ENCODE measurements around the gene SLC9A5. TPM values are rescaled to one million over a fixed set of nuclear protein-coding genes. Genes with fewer than 3 reads are reported as not detected.

The SLC9A5 gene, protein sequence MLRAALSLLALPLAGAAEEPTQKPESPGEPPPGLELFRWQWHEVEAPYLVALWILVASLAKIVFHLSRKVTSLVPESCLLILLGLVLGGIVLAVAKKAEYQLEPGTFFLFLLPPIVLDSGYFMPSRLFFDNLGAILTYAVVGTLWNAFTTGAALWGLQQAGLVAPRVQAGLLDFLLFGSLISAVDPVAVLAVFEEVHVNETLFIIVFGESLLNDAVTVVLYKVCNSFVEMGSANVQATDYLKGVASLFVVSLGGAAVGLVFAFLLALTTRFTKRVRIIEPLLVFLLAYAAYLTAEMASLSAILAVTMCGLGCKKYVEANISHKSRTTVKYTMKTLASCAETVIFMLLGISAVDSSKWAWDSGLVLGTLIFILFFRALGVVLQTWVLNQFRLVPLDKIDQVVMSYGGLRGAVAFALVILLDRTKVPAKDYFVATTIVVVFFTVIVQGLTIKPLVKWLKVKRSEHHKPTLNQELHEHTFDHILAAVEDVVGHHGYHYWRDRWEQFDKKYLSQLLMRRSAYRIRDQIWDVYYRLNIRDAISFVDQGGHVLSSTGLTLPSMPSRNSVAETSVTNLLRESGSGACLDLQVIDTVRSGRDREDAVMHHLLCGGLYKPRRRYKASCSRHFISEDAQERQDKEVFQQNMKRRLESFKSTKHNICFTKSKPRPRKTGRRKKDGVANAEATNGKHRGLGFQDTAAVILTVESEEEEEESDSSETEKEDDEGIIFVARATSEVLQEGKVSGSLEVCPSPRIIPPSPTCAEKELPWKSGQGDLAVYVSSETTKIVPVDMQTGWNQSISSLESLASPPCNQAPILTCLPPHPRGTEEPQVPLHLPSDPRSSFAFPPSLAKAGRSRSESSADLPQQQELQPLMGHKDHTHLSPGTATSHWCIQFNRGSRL
- total RNA-seq = 0.74 and 0.78 TPM in 2 replicates

DNA sequence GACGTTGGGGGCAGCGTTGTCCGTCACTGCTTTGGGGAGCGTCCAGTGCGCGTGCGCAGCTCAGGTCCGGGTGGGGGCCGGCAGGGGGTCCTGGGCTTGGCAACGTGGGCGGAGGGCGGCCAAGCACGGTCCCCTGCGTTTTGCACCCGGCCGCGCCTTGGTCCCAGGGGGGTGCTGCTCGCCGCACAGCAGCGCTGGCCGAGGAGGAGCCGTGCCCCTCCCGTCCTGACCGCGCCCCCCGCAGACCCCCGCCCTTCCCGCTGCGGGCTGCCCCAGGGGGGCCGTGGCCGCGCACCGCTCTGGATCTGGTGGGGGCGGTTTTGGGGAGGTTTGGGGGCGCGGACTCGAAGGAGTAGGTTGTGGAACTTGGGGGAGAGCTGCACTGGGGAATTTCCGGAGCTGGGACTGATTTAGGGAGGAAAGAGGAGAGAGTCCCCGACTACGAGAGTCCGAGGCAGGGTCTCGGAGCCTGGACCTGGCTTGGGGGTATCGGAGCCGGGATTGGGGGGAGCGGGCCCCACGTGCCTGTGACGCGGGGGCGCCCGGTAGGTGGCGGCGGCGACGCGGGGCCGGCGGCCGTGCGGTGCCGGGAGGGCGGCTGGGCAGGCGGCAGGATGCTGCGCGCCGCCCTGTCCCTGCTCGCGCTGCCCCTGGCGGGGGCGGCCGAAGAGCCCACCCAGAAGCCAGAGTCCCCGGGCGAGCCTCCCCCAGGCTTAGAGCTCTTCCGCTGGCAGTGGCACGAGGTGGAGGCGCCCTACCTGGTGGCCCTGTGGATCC lies at the start of gene SLC9A5:
SLC9A5 (plus strand) TSS at position 579 of the 777 bp plus-strand sequence; CDS start at position 615, 36 bp downstream.

DNA sequence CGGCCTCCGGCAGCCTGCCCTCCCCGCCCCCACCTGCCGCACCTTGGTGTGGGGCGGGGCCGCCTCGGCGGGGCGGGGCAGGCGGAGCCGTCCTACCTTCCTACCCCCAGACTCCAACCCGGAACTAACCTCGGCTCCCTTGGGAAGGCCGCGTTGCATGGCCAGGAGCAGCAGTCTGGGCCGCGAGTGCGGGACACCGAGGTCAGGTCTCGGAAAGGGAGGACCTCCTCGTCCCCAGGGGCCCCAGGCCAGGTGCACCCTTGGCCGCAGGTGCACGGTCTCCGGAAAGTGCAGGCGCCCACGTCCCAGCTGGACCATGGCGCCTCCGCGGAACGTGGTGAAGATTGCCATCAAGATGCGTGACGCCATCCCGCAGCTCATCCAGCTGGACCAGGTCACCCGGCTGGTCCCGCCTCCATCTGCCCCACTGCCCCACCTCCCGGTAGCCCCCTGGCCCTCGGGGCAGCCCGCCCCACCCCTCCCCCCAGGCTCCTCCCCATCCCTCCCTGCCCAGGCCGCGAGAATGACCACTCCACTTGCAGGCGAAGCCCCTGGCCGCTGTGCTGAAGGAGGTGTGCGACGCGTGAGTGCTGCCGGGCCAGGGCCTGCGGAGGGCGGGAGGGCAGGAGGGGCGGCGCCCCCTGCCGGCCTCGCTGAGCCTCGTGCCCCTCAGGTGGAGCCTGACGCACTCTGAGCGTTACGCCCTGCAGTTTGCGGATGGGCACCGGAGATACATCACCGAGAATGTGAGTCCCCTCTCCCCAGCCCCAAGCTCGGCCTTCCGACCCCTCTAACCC lies 49.6 kb upstream of the SLC9A5 start, which contains the start of gene ELMO3:
ELMO3 (plus strand) TSS at position 121 of the 797 bp plus-strand sequence; CDS start at position 317, 196 bp downstream.

DNA sequence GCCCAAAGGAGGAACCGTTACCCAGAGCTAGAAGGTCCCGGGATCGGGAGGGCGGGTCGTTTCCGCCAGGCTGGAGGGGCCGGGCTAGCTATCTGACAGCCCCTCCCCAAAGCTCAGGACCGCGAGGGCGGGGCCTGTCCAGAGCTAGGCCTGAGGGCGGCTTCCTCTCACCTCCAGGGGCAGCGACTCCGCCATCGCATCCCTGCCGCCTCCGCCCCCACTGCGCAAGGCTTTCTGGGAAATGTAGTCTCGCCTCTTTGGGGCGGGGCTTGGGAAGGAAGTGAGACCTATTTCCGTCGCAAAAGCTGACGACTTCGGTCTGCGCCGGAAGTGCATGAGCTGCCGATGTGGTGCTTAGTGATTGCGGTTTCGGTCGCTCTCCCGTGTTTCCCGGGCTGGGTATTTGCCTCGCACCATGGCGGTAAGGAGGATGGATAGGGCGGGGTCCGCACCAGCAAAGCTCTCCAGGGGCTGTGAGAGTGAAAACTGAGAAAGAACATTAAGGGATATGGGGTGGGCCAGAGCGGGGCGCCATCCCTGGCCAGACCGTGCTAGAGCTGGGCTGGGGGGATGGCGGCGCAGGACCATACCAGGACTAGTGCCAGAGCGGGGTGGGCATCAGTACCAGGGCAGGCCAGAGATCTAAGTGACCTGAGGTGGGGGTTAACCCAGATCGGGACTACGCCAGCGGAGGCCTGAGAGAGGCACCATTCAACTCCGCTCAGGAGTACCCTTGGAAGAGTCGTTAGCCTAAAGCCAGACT lies 21.8 kb upstream of the SLC9A5 start, which contains the start of gene TMEM208:
TMEM208 (plus strand) TSS at position 327 of the 763 bp plus-strand sequence; CDS start at position 416, 89 bp downstream.

DNA sequence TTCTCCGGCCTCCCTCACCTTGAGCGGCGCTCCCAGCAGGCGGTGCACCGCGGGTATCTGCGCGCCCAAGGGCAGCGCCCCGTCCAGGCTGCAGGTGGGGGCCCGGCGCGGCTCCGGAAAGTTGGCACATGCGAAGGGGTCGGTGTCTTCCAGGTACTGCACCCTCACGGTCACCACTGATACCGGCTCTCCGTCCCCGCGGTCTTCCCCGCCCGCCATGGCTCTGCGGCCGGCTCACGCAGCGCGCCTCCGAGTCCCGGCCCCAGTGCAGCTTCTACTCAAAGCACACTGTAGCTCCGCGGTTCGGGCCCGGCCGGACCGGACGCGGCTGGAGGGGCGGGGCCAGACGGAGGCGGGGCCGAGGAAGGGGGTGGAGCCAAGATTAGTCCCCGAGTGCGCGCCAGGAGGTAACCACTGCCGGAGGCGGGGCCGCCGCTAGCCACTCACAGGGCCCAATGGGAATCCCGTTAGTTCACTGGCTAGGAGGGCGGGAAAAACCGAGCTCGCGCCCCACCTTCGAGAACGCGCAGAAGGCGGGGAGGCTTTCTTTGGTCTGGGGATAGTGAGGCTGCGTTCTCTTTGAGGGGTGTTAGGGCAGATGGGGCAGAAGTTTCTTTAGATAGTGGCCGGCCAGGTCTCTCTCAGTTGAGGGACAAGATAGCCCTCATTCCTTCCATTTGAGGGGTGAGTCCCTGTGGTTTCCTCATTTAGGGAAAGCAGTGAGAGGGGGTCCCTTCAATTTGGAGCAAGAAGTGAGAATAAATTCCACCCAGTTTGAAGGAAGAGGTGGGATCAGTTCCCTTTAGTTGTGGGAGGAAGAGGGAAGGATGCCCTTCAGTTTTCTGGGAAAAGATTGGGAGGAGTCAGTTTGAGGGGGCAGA lies 1.3 kb upstream of the SLC9A5 start, which contains the start of gene FHOD1:
FHOD1 (minus strand) TSS at position 290 of the 881 bp plus-strand sequence; CDS start at position 219, 71 bp downstream.

DNA sequence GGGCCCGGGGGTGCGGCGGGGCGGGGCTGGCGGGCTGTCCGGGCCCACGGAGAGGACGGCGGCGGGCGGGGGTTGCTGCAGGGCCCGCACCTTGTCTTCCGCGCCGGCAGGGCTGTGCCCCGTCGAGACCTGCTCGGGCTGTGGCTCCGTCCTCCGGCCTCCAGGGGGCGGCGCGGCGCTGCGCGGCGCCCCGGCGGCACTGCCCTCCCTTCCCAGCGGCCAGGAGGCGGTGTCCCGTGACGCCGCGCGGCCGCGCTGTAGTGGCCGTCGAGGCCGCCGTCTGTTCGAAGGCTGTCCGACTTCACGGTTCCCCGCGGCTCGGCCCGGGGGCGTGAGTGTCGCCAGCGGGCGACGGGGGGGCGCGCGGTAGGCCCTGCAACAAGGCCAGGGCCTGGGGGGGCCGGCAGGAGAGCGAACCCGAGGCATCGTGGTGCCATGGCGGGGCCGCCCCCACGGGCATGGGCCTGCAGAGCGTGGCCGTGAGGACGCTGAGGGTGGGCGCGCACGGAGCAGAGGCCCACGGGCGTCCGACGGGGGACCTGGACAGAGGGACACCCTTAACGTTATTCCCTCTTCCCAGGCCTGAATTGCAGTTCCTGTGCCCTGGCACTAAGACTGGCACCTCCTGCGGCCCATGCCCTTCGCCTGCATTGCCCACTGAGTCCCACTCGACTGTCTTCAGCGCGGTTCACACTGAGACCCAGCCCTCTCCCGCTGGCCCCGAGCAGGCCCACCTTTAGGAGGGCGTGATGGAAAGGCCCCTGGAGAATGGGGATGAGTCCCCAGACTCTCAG lies 30.7 kb downstream of the SLC9A5 start, which contains the start of gene PLEKHG4:
PLEKHG4 (plus strand) TSS at position 237 of the 794 bp plus-strand sequence; CDS start at position 750, 513 bp downstream.

Other genes with a start within 250 kb of the SLC9A5 start
- 57.7 and 92.9 TPM in 2 replicates for gene CBFB, start 219.8 kb upstream of the SLC9A5 start, total RNA-seq
- gene PHAF1, start 139.0 kb upstream of the SLC9A5 start, total RNA-seq = 12.4 and 14.7 TPM in 2 replicates
- gene B3GNT9, start 98.0 kb upstream of the SLC9A5 start, total RNA-seq = 9.7 and 11.4 TPM in 2 replicates
- 31.9 and 47.2 TPM in 2 replicates for gene TRADD, start 89.1 kb upstream of the SLC9A5 start, total RNA-seq
- 10.5 and 11.4 TPM in 2 replicates for gene FBXL8, start 89.0 kb upstream of the SLC9A5 start, total RNA-seq
- 2.5 TPM in 1 of 2 replicates, not detected in the other for gene HSF4, start 84.2 kb upstream of the SLC9A5 start, total RNA-seq
- 53.2 and 89.0 TPM in 2 replicates for gene NOL3, start 78.4 kb upstream of the SLC9A5 start, total RNA-seq
- gene MATCAP1, start 65.0 kb upstream of the SLC9A5 start, total RNA-seq = 5.2 and 11.3 TPM in 2 replicates
- 0.99 TPM in 1 of 2 replicates, not detected in the other for gene EXOC3L1, start 58.8 kb upstream of the SLC9A5 start, total RNA-seq
- gene E2F4, start 56.8 kb upstream of the SLC9A5 start, total RNA-seq = 82.0 and 87.8 TPM in 2 replicates
- 33.8 and 39.6 TPM in 2 replicates for gene ELMO3, start 49.8 kb upstream of the SLC9A5 start, total RNA-seq
- 27.7 and 33.8 TPM in 2 replicates for gene TMEM208, start 21.8 kb upstream of the SLC9A5 start, total RNA-seq
- 26.0 and 26.4 TPM in 2 replicates for gene FHOD1, start 1.5 kb upstream of the SLC9A5 start, total RNA-seq
- gene PLEKHG4, start 30.6 kb downstream of the SLC9A5 start, total RNA-seq = 6.6 and 7.5 TPM in 2 replicates
- not detected in 2 replicates for gene KCTD19, start 77.8 kb downstream of the SLC9A5 start, total RNA-seq
- not detected in 2 replicates for gene LRRC36, start 77.8 kb downstream of the SLC9A5 start, total RNA-seq
- gene TPPP3, start 144.5 kb downstream of the SLC9A5 start, total RNA-seq = 0.19 TPM in 1 of 2 replicates, not detected in the other
- gene ZDHHC1, start 167.5 kb downstream of the SLC9A5 start, total RNA-seq = 5.3 and 6.1 TPM in 2 replicates
- 1.3 and 2.9 TPM in 2 replicates for gene HSD11B2, start 182.1 kb downstream of the SLC9A5 start, total RNA-seq
- gene ATP6V0D1, start 232.2 kb downstream of the SLC9A5 start, total RNA-seq = 126 and 130 TPM in 2 replicates
- gene AGRP, start 234.6 kb downstream of the SLC9A5 start, total RNA-seq = not detected in 2 replicates